GM18868 (cell line): ENCODE measurements around the gene CASZ1.

ENCODE experiments used
- ATAC-seq: cut with Tn5 transposase; IDR thresholded peaks from one replicate; pipeline ENCODE4 v1.9.1; 2021; ENCODE audit warnings: mild to moderate bottlenecking, moderate library complexity; ENCODE audit not compliant: unreplicated experiment

Gene CASZ1

GRCh38 chr1:10825592-10825991 lies 29.1 kb upstream of the CASZ1 start:
- no peak for ATAC-seq

GRCh38 chr1:10824821-10825540 lies 28.5 kb upstream of the CASZ1 start:
- no peak for ATAC-seq

GRCh38 chr1:10823000-10823401 lies 26.6 kb upstream of the CASZ1 start:
- no peak for ATAC-seq

- ATAC-seq = no peak
Observed at GRCh38 chr1:10821388-10821787, 24.9 kb upstream of the CASZ1 start.

GRCh38 chr1:10820422-10820821 lies 24.0 kb upstream of the CASZ1 start:
- no peak for ATAC-seq

- ATAC-seq = no peak
Observed at GRCh38 chr1:10819198-10819901, 22.9 kb upstream of the CASZ1 start.

GRCh38 chr1:10818262-10819197 lies 22.1 kb upstream of the CASZ1 start:
- no peak for ATAC-seq

GRCh38 chr1:10816743-10817369 lies 20.4 kb upstream of the CASZ1 start:
- no peak for ATAC-seq

GRCh38 chr1:10816233-10816632 lies 19.8 kb upstream of the CASZ1 start:
- ATAC-seq = no peak

- ATAC-seq = no peak
Observed at GRCh38 chr1:10815858-10816195, 19.4 kb upstream of the CASZ1 start.

GRCh38 chr1:10814976-10815857 lies 18.8 kb upstream of the CASZ1 start:
- no peak for ATAC-seq

- no peak for ATAC-seq
Observed at GRCh38 chr1:10814312-10814711, 17.9 kb upstream of the CASZ1 start.

GRCh38 chr1:10813799-10814198 lies 17.4 kb upstream of the CASZ1 start:
- no peak for ATAC-seq

- no peak for ATAC-seq
Observed at GRCh38 chr1:10812387-10812915, 16.0 kb upstream of the CASZ1 start.

- ATAC-seq = no peak
Observed at GRCh38 chr1:10808441-10808840, 12.0 kb upstream of the CASZ1 start.

GRCh38 chr1:10806966-10807365 lies 10.5 kb upstream of the CASZ1 start:
- ATAC-seq = no peak

- no peak for ATAC-seq
Observed at GRCh38 chr1:10803971-10804820, 7.8 kb upstream of the CASZ1 start.

GRCh38 chr1:10802944-10803715 lies 6.7 kb upstream of the CASZ1 start:
- no peak for ATAC-seq
